Measurements from ENCODE around the gene EMD.

EMD gene

GRCh38 chrX:154352012-154352401, 27.1 kb upstream of the EMD start:
- TF ChIP-seq CTCF (IDR thresholded peaks at IDR 0.05; ENCODE audit: insufficient read depth, low read length, poor library complexity, severe bottlenecking) (no peak), EZH2phosphoT487 (conservative IDR thresholded peaks at IDR 0.05; ENCODE audit: low read length) (no peak)
- Histone ChIP-seq H3K4me3 (ENCODE audit: insufficient read depth, low read length, poor library complexity, severe bottlenecking) (no peak overlapping the region), H3K36me3 (ENCODE audit: low read length) (no peaks in the 10 kb centered on the region)

GRCh38 chrX:154352466-154352865, 26.6 kb upstream of the EMD start:
- Histone ChIP-seq H3K36me3 (ENCODE audit: low read length) (no peaks in the 10 kb centered on the region), H4K20me1 (ENCODE audit: low read depth, low read length) (no peaks in the 10 kb centered on the region), H3K79me2 (ENCODE audit: insufficient read depth, low read length) (no peaks in the 10 kb centered on the region), H3K4me2 (ENCODE audit: low read depth, low read length, poor library complexity, severe bottlenecking) (no peak overlapping the region), H3K9me2 (replicated peaks; ENCODE audit: insufficient read depth, low read length) (no peaks in the 10 kb centered on the region), H3K9me3 (ENCODE audit: insufficient read depth, low read length) (no peaks in the 10 kb centered on the region), H3K9ac (ENCODE audit: low read length) (no peak overlapping the region), H2AFZ (ENCODE audit: low read depth, low read length, severe bottlenecking) (no peak overlapping the region), H3K27me3 (ENCODE audit: low read length) (no peaks in the 10 kb centered on the region), H3F3A (ENCODE audit: insufficient read depth) (peaks cover 2% of the 10 kb centered on the region; the same call in 1 of the 2 replicates), H3K27ac (ENCODE audit: low read depth, low read length) (no peak overlapping the region), H3K4me3 (ENCODE audit: insufficient read depth, low read length, poor library complexity, severe bottlenecking) (no peak overlapping the region)
- TF ChIP-seq CTCF (IDR thresholded peaks at IDR 0.05; ENCODE audit: insufficient read depth, low read length, poor library complexity, severe bottlenecking) (no peak), EZH2phosphoT487 (conservative IDR thresholded peaks at IDR 0.05; ENCODE audit: low read length) (no peak)

More at GRCh38 chrX:154352012-154352401, 27.1 kb upstream of the EMD start:
- H2AFZ ChIP-seq (ENCODE audit: low read depth, low read length, severe bottlenecking): no peak overlapping the region
- H3K27me3 ChIP-seq (ENCODE audit: low read length): no peaks in the 10 kb centered on the region
- H3K4me2 ChIP-seq (ENCODE audit: low read depth, low read length, poor library complexity, severe bottlenecking): no peak overlapping the region
- H4K20me1 ChIP-seq (ENCODE audit: low read depth, low read length): no peaks in the 10 kb centered on the region
- H3F3A ChIP-seq (ENCODE audit: insufficient read depth): peaks cover 6% of the 10 kb centered on the region; the same call in 1 of the 2 replicates
- H3K79me2 ChIP-seq (ENCODE audit: insufficient read depth, low read length): no peaks in the 10 kb centered on the region
- H3K9me2 ChIP-seq (replicated peaks; ENCODE audit: insufficient read depth, low read length): no peaks in the 10 kb centered on the region
- H3K9me3 ChIP-seq (ENCODE audit: insufficient read depth, low read length): no peaks in the 10 kb centered on the region
- no peak overlapping the region for H3K27ac ChIP-seq (ENCODE audit: low read depth, low read length)
- H3K9ac ChIP-seq (ENCODE audit: low read length): no peak overlapping the region

GRCh38 chrX:154353172-154353843, 25.8 kb upstream of the EMD start:
- H3K27ac ChIP-seq (ENCODE audit: low read depth, low read length): no peak overlapping the region
- H3K36me3 ChIP-seq (ENCODE audit: low read length): no peaks in the 10 kb centered on the region
- no peak overlapping the region for H3K4me3 ChIP-seq (ENCODE audit: insufficient read depth, low read length, poor library complexity, severe bottlenecking)
- H3F3A ChIP-seq (ENCODE audit: insufficient read depth): no peaks in the 10 kb centered on the region
- no peak overlapping the region for H2AFZ ChIP-seq (ENCODE audit: low read depth, low read length, severe bottlenecking)
- TF ChIP-seq EZH2phosphoT487 (conservative IDR thresholded peaks at IDR 0.05; ENCODE audit: low read length): no peak
- no peak for TF ChIP-seq CTCF (IDR thresholded peaks at IDR 0.05; ENCODE audit: insufficient read depth, low read length, poor library complexity, severe bottlenecking)
- H3K9me3 ChIP-seq (ENCODE audit: insufficient read depth, low read length): no peaks in the 10 kb centered on the region
- H3K9ac ChIP-seq (ENCODE audit: low read length): no peak overlapping the region
- no peaks in the 10 kb centered on the region for H4K20me1 ChIP-seq (ENCODE audit: low read depth, low read length)
- H3K4me2 ChIP-seq (ENCODE audit: low read depth, low read length, poor library complexity, severe bottlenecking): no peak overlapping the region
- H3K79me2 ChIP-seq (ENCODE audit: insufficient read depth, low read length): no peaks in the 10 kb centered on the region
- no peaks in the 10 kb centered on the region for H3K9me2 ChIP-seq (replicated peaks; ENCODE audit: insufficient read depth, low read length)
- H3K27me3 ChIP-seq (ENCODE audit: low read length): no peaks in the 10 kb centered on the region

All from SU-DHL-6 (cell line).